Naive thymus-derived CD4-positive, alpha-beta T cell (primary cell): ENCODE data around the gene SLC46A2. TPM values are rescaled to one million over a fixed set of nuclear protein-coding genes. Genes with fewer than 3 reads are reported as not detected.

Source experiments
- ATAC-seq: fragments of 150-1000 bp; cut with Tn5 transposase; 2 replicates; pipeline ENCODE4 v1.10.0; 2021; ENCODE audit warnings: mild to moderate bottlenecking, moderate library complexity
- CTCF ChIA-PET: fragments of 350-600 bp; sonication (Branson Sonifier 250); formaldehyde crosslinking; loops from one replicate; lab custom pipeline; 2021; ENCODE audit warnings: antibody characterized with exemption; lab: Charles Lee
- POLR2A ChIA-PET: fragments of 350-600 bp; sonication (Branson Sonifier 250); formaldehyde crosslinking; loops from one replicate; lab custom pipeline; 2021; ENCODE audit warnings: antibody characterized with exemption, inconsistent platforms; lab: Charles Lee
- DNase-seq, 9 donors: peaks; one replicate each; pipeline versions ENCODE4 v3.0.0 to v3.0.0-alpha.2; 2020 to 2022; ENCODE audit warnings: mixed read lengths in 1 of 9
- H3K27ac ChIP-seq: one replicate; pipeline ENCODE4 v1.7.0; 2013; ENCODE audit warnings: mild to moderate bottlenecking, low read depth, low read length, moderate library complexity
- H3K27me3 ChIP-seq, 2 donors: one replicate each; pipeline ENCODE4 v1.7.0; 2013; ENCODE audit warnings: low read length in 2 of 2, mild to moderate bottlenecking in 2 of 2, moderate library complexity in 2 of 2; ENCODE audit not compliant: control insufficient read depth in 2 of 2, insufficient read depth in 2 of 2
- H3K36me3 ChIP-seq, 3 experiments: 1 replicate in 2 of 3; 2 replicates in 1 of 3; pipeline ENCODE4 v1.7.0; 2013; ENCODE audit warnings: low read length in 3 of 3, mild to moderate bottlenecking in 3 of 3, moderate library complexity in 1 of 3; ENCODE audit not compliant: insufficient read depth in 3 of 3, control insufficient read depth in 2 of 3
- H3K4me1 ChIP-seq, 2 donors: one replicate each; pipeline ENCODE4 v1.7.0; 2013; ENCODE audit warnings: low read length in 2 of 2, mild to moderate bottlenecking in 2 of 2, moderate library complexity in 1 of 2; ENCODE audit not compliant: control insufficient read depth in 2 of 2, insufficient read depth in 2 of 2
- H3K4me3 ChIP-seq: 2 replicates; pipeline ENCODE4 v1.7.0; 2013; ENCODE audit warnings: mild to moderate bottlenecking, low read length
- H3K9me3 ChIP-seq, 3 experiments: 1 replicate in 2 of 3; 2 replicates in 1 of 3; pipeline ENCODE4 v1.7.0; 2013; ENCODE audit warnings: low read length in 3 of 3; ENCODE audit not compliant: control insufficient read depth in 2 of 3
- H3K27ac Mint-ChIP-seq, 9 donors: one replicate each; pipeline ENCODE4 v1.8.0; 2020 to 2022; ENCODE audit warnings: mixed read lengths in 9 of 9, mild to moderate bottlenecking in 8 of 9, moderate library complexity in 5 of 9, inconsistent platforms in 2 of 9
- H3K27me3 Mint-ChIP-seq, 5 donors: one replicate each; pipeline ENCODE4 v1.8.0; 2021 to 2022; ENCODE audit warnings: mixed read lengths in 5 of 5, mild to moderate bottlenecking in 1 of 5
- H3K36me3 Mint-ChIP-seq, 5 donors: one replicate each; pipeline ENCODE4 v1.8.0; 2020 to 2022; ENCODE audit warnings: mixed read lengths in 5 of 5, mild to moderate bottlenecking in 3 of 5, inconsistent platforms in 1 of 5
- H3K4me1 Mint-ChIP-seq, 7 donors: one replicate each; pipeline ENCODE4 v1.8.0; 2020 to 2022; ENCODE audit warnings: mixed read lengths in 7 of 7, mild to moderate bottlenecking in 3 of 7, inconsistent platforms in 1 of 7
- H3K4me3 Mint-ChIP-seq, 10 donors: one replicate each; pipeline ENCODE4 v1.8.0; 2020 to 2022; ENCODE audit warnings: mild to moderate bottlenecking in 10 of 10, mixed read lengths in 10 of 10, moderate library complexity in 6 of 10, inconsistent platforms in 2 of 10
- H3K9me3 Mint-ChIP-seq, 11 donors: one replicate each; pipeline ENCODE4 v1.8.0; 2020 to 2022; ENCODE audit warnings: mixed read lengths in 11 of 11, mild to moderate bottlenecking in 4 of 11, inconsistent platforms in 1 of 11, moderate library complexity in 1 of 11
- intact Hi-C, 2 donors: fragments of 100-400 bp; cut with micrococcal nuclease; formaldehyde crosslinking; loops; one replicate each; pipeline ENCODE4 v1.15.1; 2023
- polyA plus RNA-seq, 2 donors: library from polyadenylated mRNA; unstranded; fragments of 300-500 nt; fragmentation: Illumina TruSeq; gene quantifications; one replicate each; pipeline ENCODE4 v1.2.3, GENCODE V29; 2021
- total RNA-seq, 6 experiments: library from RNA in 5 of 6; stranded (reverse) in 5 of 6; gene quantifications; 1 replicate in 5 of 6; 2 replicates in 1 of 6; pipeline ENCODE4 v1.2.3 and lab custom pipeline; 2021 to 2026

Gene SLC46A2
- total and polyA plus RNA-seq, 7 experiments from 2014 or later: 0.12 to 4.1 (median 0.27) TPM; not detected in 4

GRCh38 chr9:112848316-112849151 lies 42.1 kb downstream of the SLC46A2 start:
- H3K9me3 Mint-ChIP-seq: no peaks in the 10 kb centered on the region
- ATAC-seq (no peak), DNase-seq (no peak)
- H3K36me3 Mint-ChIP-seq: peaks cover 2 to 52% (median 17%) of the 10 kb centered on the region in 5 donors
- H3K27me3 Mint-ChIP-seq: no peaks in the 10 kb centered on the region
- intact Hi-C loops: no loop called here
- peaks cover 0 to 6% of the 10 kb centered on the region in 2 donors for H3K4me1 ChIP-seq
- H3K27ac Mint-ChIP-seq: no peak overlapping the region
- no peak overlapping the region for H3K4me3 Mint-ChIP-seq
- ChIA-PET CTCF (no interaction called here), POLR2A (no interaction called here)
- no peaks in the 10 kb centered on the region for H3K27me3 ChIP-seq
- no peaks in the 10 kb centered on the region for H3K9me3 ChIP-seq
- H3K4me1 Mint-ChIP-seq: peaks cover 8 to 21% (median 16%) of the 10 kb centered on the region in 7 donors
- peaks cover 0 to 20% (median 4%) of the 10 kb centered on the region in 3 experiments for H3K36me3 ChIP-seq
- H3K27ac ChIP-seq: no peak overlapping the region
- no peak overlapping the region for H3K4me3 ChIP-seq

- H3K36me3 Mint-ChIP-seq: peaks cover 2 to 39% (median 11%) of the 10 kb centered on the region in 5 donors
- Histone ChIP-seq H3K27ac (no peak overlapping the region), H3K9me3 (no peaks in the 10 kb centered on the region), H3K36me3 (peaks cover 0 to 8% (median 0%) of the 10 kb centered on the region in 3 experiments), H3K27me3 (no peaks in the 10 kb centered on the region), H3K4me3 (no peak overlapping the region), H3K4me1 (peaks cover 0 to 6% of the 10 kb centered on the region in 2 donors)
- no peaks in the 10 kb centered on the region for H3K9me3 Mint-ChIP-seq
- ChIA-PET CTCF (no interaction called here), POLR2A (no interaction called here)
- no peaks in the 10 kb centered on the region for H3K27me3 Mint-ChIP-seq
- DNase-seq (no peak), ATAC-seq (no peak)
- peaks cover 8 to 25% (median 17%) of the 10 kb centered on the region in 7 donors for H3K4me1 Mint-ChIP-seq
- H3K27ac Mint-ChIP-seq: peak overlapping the region in 1 of 9 donors; percentile 33
- no peak overlapping the region for H3K4me3 Mint-ChIP-seq
- intact Hi-C loops: no loop called here
Observed at GRCh38 chr9:112846528-112847488, 43.9 kb downstream of the SLC46A2 start.

GRCh38 chr9:112844771-112845542 lies 45.7 kb downstream of the SLC46A2 start:
- no peaks in the 10 kb centered on the region for H3K9me3 ChIP-seq
- H3K27ac ChIP-seq: no peak overlapping the region
- no peak overlapping the region for H3K4me3 ChIP-seq
- CTCF ChIA-PET: interaction anchor here (0.7 to 1.1 kb wide), 2 partner anchors 11 to 58 kb away, joined by 3 to 4 read pairs; no protein-coding TSS in a partner anchor
- Mint-ChIP-seq H3K27ac (peak overlapping the region in 1 of 9 donors; percentile 28), H3K27me3 (no peaks in the 10 kb centered on the region), H3K4me3 (peak overlapping the region in 3 of 10 donors; percentile 21 to 32 (median 32)), H3K9me3 (no peaks in the 10 kb centered on the region), H3K4me1 (peaks cover 8 to 25% (median 17%) of the 10 kb centered on the region in 7 donors), H3K36me3 (peaks cover 0 to 21% (median 9%) of the 10 kb centered on the region in 5 donors)
- ATAC-seq (peak; percentile 82), DNase-seq (peak in 8 of 9 donors; percentile 18 to 80 (median 56))
- intact Hi-C loops: loop anchor here (1.0 kb wide), 1 partner anchor 58 kb away; no protein-coding TSS in a partner anchor
- peaks cover 0 to 6% of the 10 kb centered on the region in 2 donors for H3K4me1 ChIP-seq
- no peaks in the 10 kb centered on the region for H3K36me3 ChIP-seq
- no peaks in the 10 kb centered on the region for H3K27me3 ChIP-seq
- POLR2A ChIA-PET: no interaction called here

- CTCF ChIA-PET: no interaction called here
Observed at GRCh38 chr9:112842555-112842954, 48.1 kb downstream of the SLC46A2 start.

GRCh38 chr9:112841261-112841660 lies 49.4 kb downstream of the SLC46A2 start:
- Histone ChIP-seq H3K36me3 (peaks cover 0 to 10% (median 6%) of the 10 kb centered on the region in 3 experiments), H3K27ac (no peak overlapping the region), H3K27me3 (no peaks in the 10 kb centered on the region), H3K4me1 (no peaks in the 10 kb centered on the region), H3K4me3 (no peak overlapping the region), H3K9me3 (no peaks in the 10 kb centered on the region)
- Mint-ChIP-seq H3K9me3 (no peaks in the 10 kb centered on the region), H3K4me1 (peaks cover 8 to 21% (median 9%) of the 10 kb centered on the region in 7 donors), H3K36me3 (peaks cover 0 to 42% (median 33%) of the 10 kb centered on the region in 5 donors), H3K27me3 (no peaks in the 10 kb centered on the region), H3K27ac (peak overlapping the region in 1 of 9 donors; percentile 60), H3K4me3 (no peak overlapping the region)
- DNase-seq (no peak), ATAC-seq (no peak)
- POLR2A ChIA-PET: no interaction called here
- intact Hi-C loops: no loop called here
- CTCF ChIA-PET: no interaction called here

More at GRCh38 chr9:112842555-112842954, 48.1 kb downstream of the SLC46A2 start:
- ATAC-seq (no peak), DNase-seq (no peak)
- intact Hi-C loops: no loop called here
- Histone ChIP-seq H3K27me3 (no peaks in the 10 kb centered on the region), H3K4me3 (no peak overlapping the region), H3K36me3 (peaks cover 0 to 7% (median 5%) of the 10 kb centered on the region in 3 experiments), H3K9me3 (no peaks in the 10 kb centered on the region), H3K27ac (no peak overlapping the region), H3K4me1 (no peaks in the 10 kb centered on the region)
- peaks cover 0 to 38% (median 24%) of the 10 kb centered on the region in 5 donors for H3K36me3 Mint-ChIP-seq
- POLR2A ChIA-PET: no interaction called here
- H3K4me3 Mint-ChIP-seq: no peak overlapping the region
- H3K27ac Mint-ChIP-seq: no peak overlapping the region
- H3K27me3 Mint-ChIP-seq: no peaks in the 10 kb centered on the region
- H3K4me1 Mint-ChIP-seq: peaks cover 8 to 21% (median 10%) of the 10 kb centered on the region in 7 donors
- no peaks in the 10 kb centered on the region for H3K9me3 Mint-ChIP-seq

- DNase-seq: no peak
- no peaks in the 10 kb centered on the region for H3K9me3 ChIP-seq
- Mint-ChIP-seq H3K27ac (peak overlapping the region in 1 of 9 donors; percentile 10), H3K9me3 (no peaks in the 10 kb centered on the region), H3K27me3 (no peaks in the 10 kb centered on the region), H3K4me3 (no peak overlapping the region), H3K36me3 (peaks cover 0 to 51% (median 30%) of the 10 kb centered on the region in 5 donors), H3K4me1 (peaks cover 3 to 13% (median 6%) of the 10 kb centered on the region in 7 donors)
- peaks cover 0 to 12% (median 12%) of the 10 kb centered on the region in 3 experiments for H3K36me3 ChIP-seq
- no peak overlapping the region for H3K27ac ChIP-seq
- CTCF ChIA-PET: no interaction called here
- ATAC-seq: no peak
- no peak overlapping the region for H3K4me3 ChIP-seq
- POLR2A ChIA-PET: no interaction called here
- no peaks in the 10 kb centered on the region for H3K4me1 ChIP-seq
- intact Hi-C loops: no loop called here
- H3K27me3 ChIP-seq: no peaks in the 10 kb centered on the region
Observed at GRCh38 chr9:112839331-112839730, 51.3 kb downstream of the SLC46A2 start.
